ENCODE data around the gene VPS52.
"Not testable (repeated sequence)": the region's sequence is repeated elsewhere in the genome, so short reads cannot be mapped to it uniquely, and the experiment has no call there.

VPS52 gene

DNA sequence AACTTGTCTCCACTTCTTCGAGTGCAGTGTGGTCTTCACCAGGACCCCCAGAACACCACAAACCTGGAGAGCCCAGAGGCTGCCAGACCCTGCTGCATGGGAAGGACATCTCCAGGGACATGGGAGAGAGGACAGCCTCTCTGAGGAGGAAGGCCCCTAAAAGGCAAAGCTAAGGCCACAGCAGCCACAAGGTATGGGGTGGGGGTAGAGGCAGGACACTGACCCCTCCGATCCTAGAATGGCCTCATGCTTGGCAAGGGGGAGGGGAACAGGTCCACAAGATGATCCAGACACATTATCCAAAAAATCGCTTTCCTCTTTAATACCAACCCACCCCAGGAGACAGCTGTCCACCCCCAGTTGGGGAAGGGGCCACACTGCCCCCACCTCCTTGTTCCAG is 7.1 kb upstream of the VPS52 start:
- TF ChIP-seq, protein P1, sequence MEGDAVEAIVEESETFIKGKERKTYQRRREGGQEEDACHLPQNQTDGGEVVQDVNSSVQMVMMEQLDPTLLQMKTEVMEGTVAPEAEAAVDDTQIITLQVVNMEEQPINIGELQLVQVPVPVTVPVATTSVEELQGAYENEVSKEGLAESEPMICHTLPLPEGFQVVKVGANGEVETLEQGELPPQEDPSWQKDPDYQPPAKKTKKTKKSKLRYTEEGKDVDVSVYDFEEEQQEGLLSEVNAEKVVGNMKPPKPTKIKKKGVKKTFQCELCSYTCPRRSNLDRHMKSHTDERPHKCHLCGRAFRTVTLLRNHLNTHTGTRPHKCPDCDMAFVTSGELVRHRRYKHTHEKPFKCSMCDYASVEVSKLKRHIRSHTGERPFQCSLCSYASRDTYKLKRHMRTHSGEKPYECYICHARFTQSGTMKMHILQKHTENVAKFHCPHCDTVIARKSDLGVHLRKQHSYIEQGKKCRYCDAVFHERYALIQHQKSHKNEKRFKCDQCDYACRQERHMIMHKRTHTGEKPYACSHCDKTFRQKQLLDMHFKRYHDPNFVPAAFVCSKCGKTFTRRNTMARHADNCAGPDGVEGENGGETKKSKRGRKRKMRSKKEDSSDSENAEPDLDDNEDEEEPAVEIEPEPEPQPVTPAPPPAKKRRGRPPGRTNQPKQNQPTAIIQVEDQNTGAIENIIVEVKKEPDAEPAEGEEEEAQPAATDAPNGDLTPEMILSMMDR (conservative IDR thresholded peaks at IDR 0.05; ENCODE audit: control insufficient read depth, insufficient read depth, low read depth, low read length), result no peak
- DNase-seq (ENCODE audit: low read depth), result no peak
- H3K4me3 ChIP-seq (ENCODE audit: control insufficient read depth, low read depth, low read length), result no peak overlapping the region

DNA sequence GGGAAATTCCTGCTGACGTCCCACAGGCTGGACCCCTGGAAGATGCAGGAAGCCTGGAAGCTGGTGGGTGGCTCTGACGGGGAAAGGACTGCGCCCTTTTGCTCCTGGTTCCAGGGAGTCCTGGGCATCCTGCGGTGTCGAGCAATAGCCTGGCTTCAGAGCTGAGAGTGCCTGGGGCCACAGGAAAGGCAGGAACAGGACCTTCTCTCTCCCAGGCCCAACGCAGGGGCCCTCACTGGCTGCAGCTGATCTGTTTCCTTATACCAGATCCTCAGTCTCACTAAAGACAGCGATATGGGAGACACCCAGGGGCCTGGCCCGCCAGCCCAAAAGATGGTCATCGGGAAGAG is 6.7 kb upstream of the VPS52 start:
- no peak overlapping the region for H3K4me3 ChIP-seq (ENCODE audit: control insufficient read depth, low read depth, low read length)
- TF ChIP-seq, protein P1 (conservative IDR thresholded peaks at IDR 0.05; ENCODE audit: control insufficient read depth, insufficient read depth, low read depth, low read length), result no peak
- no peak for DNase-seq (ENCODE audit: low read depth)

DNA sequence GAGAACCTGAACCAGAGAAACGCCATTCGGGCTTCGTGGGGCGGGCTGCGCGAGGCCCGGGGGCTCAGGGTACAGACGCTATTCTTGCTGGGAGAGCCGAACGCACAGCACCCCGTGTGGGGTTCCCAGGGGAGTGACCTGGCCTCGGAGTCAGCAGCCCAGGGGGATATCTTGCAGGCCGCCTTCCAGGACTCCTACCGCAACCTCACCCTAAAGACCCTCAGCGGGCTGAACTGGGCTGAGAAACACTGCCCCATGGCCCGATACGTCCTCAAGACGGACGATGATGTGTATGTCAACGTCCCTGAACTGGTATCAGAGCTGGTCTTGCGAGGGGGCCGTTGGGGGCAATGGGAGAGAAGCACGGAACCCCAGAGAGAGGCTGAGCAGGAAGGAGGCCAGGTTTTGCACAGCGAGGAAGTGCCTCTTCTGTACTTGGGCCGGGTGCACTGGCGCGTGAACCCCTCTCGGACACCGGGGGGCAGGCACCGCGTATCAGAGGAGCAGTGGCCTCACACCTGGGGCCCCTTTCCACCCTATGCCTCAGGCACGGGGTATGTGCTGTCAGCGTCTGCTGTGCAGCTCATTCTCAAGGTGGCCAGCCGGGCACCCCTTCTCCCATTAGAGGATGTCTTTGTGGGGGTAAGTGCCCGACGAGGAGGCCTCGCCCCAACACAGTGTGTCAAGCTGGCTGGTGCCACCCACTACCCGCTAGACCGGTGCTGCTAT is 6.2 kb upstream of the VPS52 start:
- no peak for DNase-seq (ENCODE audit: low read depth)

DNA sequence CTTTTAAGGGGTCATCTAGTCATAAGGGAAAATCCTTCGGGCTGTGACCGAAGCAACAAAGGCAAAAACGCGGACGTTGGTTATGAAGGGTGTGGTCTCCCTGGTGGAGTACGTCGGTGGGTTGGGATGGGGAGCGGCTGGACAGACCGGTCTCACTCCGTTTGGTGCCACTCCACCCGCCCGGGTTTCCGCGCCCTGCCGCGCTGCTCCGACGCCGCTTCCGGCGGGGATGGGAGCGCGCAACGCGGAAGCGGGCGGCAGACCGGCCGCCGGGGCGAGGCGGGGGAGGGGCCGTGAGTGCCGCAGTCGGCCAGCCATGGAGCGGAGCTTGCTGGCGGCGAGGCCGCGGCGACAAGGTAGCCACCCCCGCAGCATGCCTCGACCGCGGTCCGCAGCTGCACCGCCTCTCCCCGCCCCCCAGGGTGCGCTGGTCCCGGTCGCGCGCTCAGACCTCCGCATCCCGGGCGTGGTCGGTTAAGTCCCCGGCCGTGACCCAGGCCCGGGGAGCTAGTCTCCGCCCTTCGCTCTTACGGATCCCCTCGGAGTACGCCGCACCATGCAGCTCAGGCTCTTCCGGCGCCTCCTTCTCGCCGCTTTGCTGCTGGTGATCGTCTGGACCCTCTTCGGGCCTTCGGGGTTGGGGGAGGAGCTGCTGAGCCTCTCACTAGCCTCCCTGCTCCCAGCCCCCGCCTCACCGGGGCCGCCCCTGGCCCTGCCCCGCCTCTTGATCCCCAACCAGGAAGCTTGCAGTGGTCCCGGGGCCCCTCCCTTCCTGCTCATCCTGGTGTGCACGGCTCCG is 5.4 kb upstream of the VPS52 start, which contains the start of gene B3GALT4:
Gene B3GALT4 (plus strand): TSS at position 260 of the 799 bp plus-strand sequence. CDS start 297 bp downstream, at position 557.
- peak; percentile 77 for DNase-seq (ENCODE audit: low read depth)
- TF ChIP-seq, protein P1 (conservative IDR thresholded peaks at IDR 0.05; ENCODE audit: control insufficient read depth, insufficient read depth, low read depth, low read length), result no peak
- peak within 1 kb of the TSS; percentile 100 for H3K4me3 ChIP-seq (ENCODE audit: control insufficient read depth, low read depth, low read length)

More for the DNA sequence above, 6.2 kb upstream of the VPS52 start:
- TF ChIP-seq, protein P1 (conservative IDR thresholded peaks at IDR 0.05; ENCODE audit: control insufficient read depth, insufficient read depth, low read depth, low read length), result no peak
- H3K4me3 ChIP-seq (ENCODE audit: control insufficient read depth, low read depth, low read length), result no peak overlapping the region

DNA sequence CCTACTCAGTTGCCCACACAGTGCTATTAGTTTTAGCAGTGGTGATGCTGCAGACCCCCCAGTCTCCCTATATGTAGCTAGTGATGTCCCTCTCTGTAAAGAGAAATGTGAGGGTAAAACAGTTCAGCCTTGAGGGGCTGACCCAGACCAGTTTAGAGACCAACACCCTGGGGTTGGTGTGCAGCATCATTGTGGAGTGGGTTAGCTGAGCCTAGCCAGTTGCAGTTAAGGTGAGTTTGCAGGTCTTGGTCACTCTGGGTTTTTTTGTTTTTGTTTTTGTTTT is 4.8 kb upstream of the VPS52 start:
- no peak for DNase-seq (ENCODE audit: low read depth)

DNA sequence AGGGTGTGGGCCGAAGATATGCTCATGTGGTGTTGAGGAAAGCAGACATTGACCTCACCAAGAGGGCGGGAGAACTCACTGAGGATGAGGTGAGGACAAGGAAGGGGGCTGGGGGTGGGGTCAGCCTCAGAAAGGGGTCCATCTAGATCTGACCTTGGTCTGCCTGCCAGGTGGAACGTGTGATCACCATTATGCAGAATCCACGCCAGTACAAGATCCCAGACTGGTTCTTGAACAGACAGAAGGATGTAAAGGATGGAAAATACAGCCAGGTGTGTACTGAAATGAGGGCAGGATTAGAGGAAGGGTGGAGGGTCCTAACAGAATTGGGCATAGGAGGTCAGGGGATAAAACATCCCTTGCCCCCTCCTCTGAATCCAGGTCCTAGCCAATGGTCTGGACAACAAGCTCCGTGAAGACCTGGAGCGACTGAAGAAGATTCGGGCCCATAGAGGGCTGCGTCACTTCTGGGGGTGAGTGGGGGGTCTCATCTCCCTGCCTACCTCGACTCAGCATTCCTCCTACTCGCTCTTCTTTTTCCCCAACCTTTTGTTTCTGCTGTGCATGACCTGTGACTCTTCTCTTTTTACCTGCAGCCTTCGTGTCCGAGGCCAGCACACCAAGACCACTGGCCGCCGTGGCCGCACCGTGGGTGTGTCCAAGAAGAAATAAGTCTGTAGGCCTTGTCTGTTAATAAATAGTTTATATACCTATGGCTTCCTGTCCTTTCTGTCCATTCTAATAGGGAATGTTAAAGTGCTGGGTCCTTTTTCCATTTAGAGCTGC is 4.3 kb upstream of the VPS52 start:
- H3K4me3 ChIP-seq (ENCODE audit: control insufficient read depth, low read depth, low read length), result peak overlapping the region; percentile 100
- DNase-seq (ENCODE audit: low read depth), result not testable (repeated sequence)

More for the DNA sequence above, 4.8 kb upstream of the VPS52 start:
- peak overlapping the region; percentile 35 for H3K4me3 ChIP-seq (ENCODE audit: control insufficient read depth, low read depth, low read length)
- TF ChIP-seq, protein P1 (conservative IDR thresholded peaks at IDR 0.05; ENCODE audit: control insufficient read depth, insufficient read depth, low read depth, low read length), result no peak

Measured in fibroblast of mammary gland (primary cell).